ENCODE measurements around the gene PRDM7.

PRDM7 gene

GRCh38 chr16:90078579-90078895 is 1.4 kb upstream of the PRDM7 start:
- TF ChIP-seq, protein P1, sequence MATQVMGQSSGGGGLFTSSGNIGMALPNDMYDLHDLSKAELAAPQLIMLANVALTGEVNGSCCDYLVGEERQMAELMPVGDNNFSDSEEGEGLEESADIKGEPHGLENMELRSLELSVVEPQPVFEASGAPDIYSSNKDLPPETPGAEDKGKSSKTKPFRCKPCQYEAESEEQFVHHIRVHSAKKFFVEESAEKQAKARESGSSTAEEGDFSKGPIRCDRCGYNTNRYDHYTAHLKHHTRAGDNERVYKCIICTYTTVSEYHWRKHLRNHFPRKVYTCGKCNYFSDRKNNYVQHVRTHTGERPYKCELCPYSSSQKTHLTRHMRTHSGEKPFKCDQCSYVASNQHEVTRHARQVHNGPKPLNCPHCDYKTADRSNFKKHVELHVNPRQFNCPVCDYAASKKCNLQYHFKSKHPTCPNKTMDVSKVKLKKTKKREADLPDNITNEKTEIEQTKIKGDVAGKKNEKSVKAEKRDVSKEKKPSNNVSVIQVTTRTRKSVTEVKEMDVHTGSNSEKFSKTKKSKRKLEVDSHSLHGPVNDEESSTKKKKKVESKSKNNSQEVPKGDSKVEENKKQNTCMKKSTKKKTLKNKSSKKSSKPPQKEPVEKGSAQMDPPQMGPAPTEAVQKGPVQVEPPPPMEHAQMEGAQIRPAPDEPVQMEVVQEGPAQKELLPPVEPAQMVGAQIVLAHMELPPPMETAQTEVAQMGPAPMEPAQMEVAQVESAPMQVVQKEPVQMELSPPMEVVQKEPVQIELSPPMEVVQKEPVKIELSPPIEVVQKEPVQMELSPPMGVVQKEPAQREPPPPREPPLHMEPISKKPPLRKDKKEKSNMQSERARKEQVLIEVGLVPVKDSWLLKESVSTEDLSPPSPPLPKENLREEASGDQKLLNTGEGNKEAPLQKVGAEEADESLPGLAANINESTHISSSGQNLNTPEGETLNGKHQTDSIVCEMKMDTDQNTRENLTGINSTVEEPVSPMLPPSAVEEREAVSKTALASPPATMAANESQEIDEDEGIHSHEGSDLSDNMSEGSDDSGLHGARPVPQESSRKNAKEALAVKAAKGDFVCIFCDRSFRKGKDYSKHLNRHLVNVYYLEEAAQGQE (IDR thresholded peaks at IDR 0.05; ENCODE audit: insufficient read depth in 1 of 2, low read depth in 2 of 2, low read length in 2 of 2), result no peak
- TF ChIP-seq POLR2AphosphoS5 (IDR thresholded peaks at IDR 0.05; ENCODE audit: low read depth, low read length), result no peak
- TF ChIP-seq SIN3A (IDR thresholded peaks at IDR 0.05; ENCODE audit: borderline replicate concordance, insufficient read depth, low read length), result no peak
- no peak for TF ChIP-seq TAF1 (IDR thresholded peaks at IDR 0.05; ENCODE audit: borderline replicate concordance, insufficient read depth, low read length)
- no peak for TF ChIP-seq FOXP2 (optimal IDR thresholded peaks at IDR 0.05; ENCODE audit: borderline replicate concordance, extremely low read depth, extremely low read length, insufficient read depth)

GRCh38 chr16:90077757-90078578 is 837 bp upstream of the PRDM7 start:
- TF ChIP-seq POLR2AphosphoS5 (IDR thresholded peaks at IDR 0.05; ENCODE audit: low read depth, low read length) (no peak), TAF1 (IDR thresholded peaks at IDR 0.05; ENCODE audit: borderline replicate concordance, insufficient read depth, low read length) (no peak), SIN3A (IDR thresholded peaks at IDR 0.05; ENCODE audit: borderline replicate concordance, insufficient read depth, low read length) (no peak), FOXP2 (optimal IDR thresholded peaks at IDR 0.05; ENCODE audit: borderline replicate concordance, extremely low read depth, extremely low read length, insufficient read depth) (no peak)
- TF ChIP-seq, protein P1 (IDR thresholded peaks at IDR 0.05; ENCODE audit: insufficient read depth in 1 of 2, low read depth in 2 of 2, low read length in 2 of 2), result no peak

DNA sequence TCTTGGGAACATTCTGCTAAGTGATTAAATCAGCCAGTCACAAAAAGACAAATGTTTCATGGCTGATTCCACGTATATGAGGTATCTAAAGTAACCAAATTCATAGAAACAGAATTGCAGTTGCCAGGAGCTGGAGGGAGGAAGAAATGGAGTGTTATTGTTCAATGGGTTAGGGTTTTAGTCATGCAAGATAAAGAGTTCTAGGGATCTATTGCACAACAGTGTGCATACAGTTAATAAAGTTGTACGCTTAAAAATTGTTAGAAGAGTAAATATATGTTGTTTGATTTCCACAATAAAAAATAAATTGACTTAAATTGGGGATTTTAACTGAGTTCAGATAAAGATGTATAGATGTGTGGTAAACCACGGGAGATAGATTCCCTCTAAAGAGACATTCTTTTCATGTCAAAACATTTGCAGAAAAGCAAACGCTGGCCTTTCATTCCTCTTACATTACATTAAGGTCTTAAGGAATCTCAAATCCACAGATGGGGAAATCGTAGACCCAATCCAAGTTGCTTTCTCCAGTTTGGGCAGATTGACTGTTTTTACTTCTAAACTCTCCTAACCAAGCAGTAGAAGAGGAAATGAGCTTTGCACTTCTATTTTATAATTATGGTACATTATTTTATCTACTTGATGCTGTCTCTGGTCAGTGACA is 4.6 kb downstream of the PRDM7 start:
- TF ChIP-seq FOXP2 (optimal IDR thresholded peaks at IDR 0.05; ENCODE audit: borderline replicate concordance, extremely low read depth, extremely low read length, insufficient read depth) (no peak), POLR2AphosphoS5 (IDR thresholded peaks at IDR 0.05; ENCODE audit: low read depth, low read length) (no peak), SIN3A (IDR thresholded peaks at IDR 0.05; ENCODE audit: borderline replicate concordance, insufficient read depth, low read length) (no peak), TAF1 (IDR thresholded peaks at IDR 0.05; ENCODE audit: borderline replicate concordance, insufficient read depth, low read length) (no peak)
- TF ChIP-seq, protein P1 (IDR thresholded peaks at IDR 0.05; ENCODE audit: insufficient read depth in 1 of 2, low read depth in 2 of 2, low read length in 2 of 2), result no peak

DNA sequence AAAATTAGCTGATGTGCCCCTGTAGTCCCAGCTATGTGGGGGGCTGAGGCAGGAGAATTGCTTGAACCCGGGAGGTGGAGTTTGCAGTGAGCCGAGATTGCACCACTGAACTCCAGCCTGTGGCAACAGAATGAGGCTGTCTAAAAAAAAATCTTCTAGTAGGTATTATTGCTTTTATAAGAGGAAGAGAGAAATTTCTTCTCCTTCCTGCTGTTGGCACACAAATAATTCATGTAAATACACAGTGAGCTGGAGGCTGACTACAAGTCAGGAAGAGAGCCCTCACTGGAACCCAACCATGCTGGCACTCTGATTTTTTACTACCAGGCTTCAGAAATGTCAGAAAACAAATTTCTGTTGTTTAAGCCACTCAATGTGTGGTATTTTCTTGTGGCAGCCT is 6.7 kb downstream of the PRDM7 start:
- TF ChIP-seq POLR2AphosphoS5 (IDR thresholded peaks at IDR 0.05; ENCODE audit: low read depth, low read length) (no peak), FOXP2 (optimal IDR thresholded peaks at IDR 0.05; ENCODE audit: borderline replicate concordance, extremely low read depth, extremely low read length, insufficient read depth) (no peak), SIN3A (IDR thresholded peaks at IDR 0.05; ENCODE audit: borderline replicate concordance, insufficient read depth, low read length) (no peak), TAF1 (IDR thresholded peaks at IDR 0.05; ENCODE audit: borderline replicate concordance, insufficient read depth, low read length) (no peak)
- TF ChIP-seq, protein P1 (IDR thresholded peaks at IDR 0.05; ENCODE audit: insufficient read depth in 1 of 2, low read depth in 2 of 2, low read length in 2 of 2), result no peak
